ENCODE results near the gene NISCH.

GRCh38 chr3:52525680-52526561 is 70.5 kb downstream of the NISCH start:
- TF ChIP-seq CTCF (IDR thresholded peaks at IDR 0.05) = no peak
- TF ChIP-seq EZH2 (IDR thresholded peaks at IDR 0.05; ENCODE audit: borderline replicate concordance, insufficient read depth, low read depth, low read length, poor library complexity, severe bottlenecking) = no peak
